RWPE2 (cell line): ENCODE data around the gene LHFPL2.

Experiments used
- ATAC-seq: fragments of 200-7000 bp; cut with Tn5 transposase; 3 replicates; pipeline ENCODE4 v1.9.1; 2021; ENCODE audit warnings: low read depth
- DNase-seq: peaks from one replicate; pipeline ENCODE4 v3.0.0-alpha.2; 2020; ENCODE audit warnings: low spot score
- H3K27ac ChIP-seq: fragments of 450-650 bp; 2 replicates; pipeline ENCODE4 v1.5.1; 2017; ENCODE audit warnings: mild to moderate bottlenecking; ENCODE audit not compliant: poor library complexity, severe bottlenecking
- H3K27me3 ChIP-seq: fragments of 250-450 bp; sonication (Bioruptor Pico); 2 replicates; pipeline ENCODE4 v1.5.1; 2021; ENCODE audit warnings: mild to moderate bottlenecking, moderate library complexity; ENCODE audit not compliant: insufficient read depth, poor library complexity, severe bottlenecking
- H3K36me3 ChIP-seq: fragments of 250-450 bp; sonication (Bioruptor Pico); 2 replicates; pipeline ENCODE4 v1.5.1; 2020; ENCODE audit warnings: low read depth, mild to moderate bottlenecking, moderate library complexity
- H3K4me1 ChIP-seq: fragments of 250-450 bp; sonication (Bioruptor Pico); 2 replicates; pipeline ENCODE4 v1.5.1; 2021; ENCODE audit warnings: mild to moderate bottlenecking, moderate library complexity; ENCODE audit not compliant: insufficient read depth, poor library complexity, severe bottlenecking
- H3K4me3 ChIP-seq: fragments of 250-450 bp; sonication (Bioruptor Pico); 2 replicates; pipeline ENCODE4 v1.5.1; 2021; ENCODE audit warnings: mild to moderate bottlenecking, moderate library complexity; ENCODE audit not compliant: severe bottlenecking
- H3K9me3 ChIP-seq: fragments of 250-450 bp; sonication (Bioruptor Pico); 2 replicates; pipeline ENCODE4 v1.5.1; 2021; ENCODE audit warnings: mild to moderate bottlenecking, moderate library complexity; ENCODE audit not compliant: severe bottlenecking
- TF ChIP-seq, protein P1 (sequence below): fragments of 450-650 bp; IDR thresholded peaks from one replicate; pipeline ENCODE4 v1.5.1; 2017; ENCODE audit warnings: mild to moderate bottlenecking, moderate library complexity; ENCODE audit not compliant: poor library complexity, severe bottlenecking

The LHFPL2 gene

DNA sequence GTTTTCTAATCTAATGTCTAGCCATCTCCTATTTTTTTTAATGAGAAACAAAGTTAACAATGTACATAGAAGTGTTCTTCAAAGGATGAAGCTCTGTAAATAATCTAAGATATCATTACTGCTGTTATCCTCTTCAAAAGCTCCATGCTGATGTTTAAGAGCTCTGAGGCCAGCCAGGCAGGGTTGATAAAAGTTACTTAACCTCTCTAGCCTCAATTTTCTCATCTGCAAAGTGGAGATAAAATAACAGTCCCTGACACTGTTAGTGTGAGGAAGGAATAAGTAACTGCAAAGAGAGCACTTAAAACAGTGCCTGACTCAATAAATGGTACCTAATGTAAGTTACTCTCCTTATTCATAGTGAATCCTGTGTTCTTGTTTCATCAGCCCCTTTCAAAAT is 60.1 kb downstream of the LHFPL2 start:
- Histone ChIP-seq H3K27me3 (no peaks in the 10 kb centered on the region), H3K36me3 (peaks cover 24% of the 10 kb centered on the region), H3K9me3 (no peaks in the 10 kb centered on the region), H3K4me1 (peaks cover 52% of the 10 kb centered on the region), H3K4me3 (no peak overlapping the region), H3K27ac (peak overlapping the region; percentile 88)
- ATAC-seq (no peak), DNase-seq (no peak)
- TF ChIP-seq, protein P1, sequence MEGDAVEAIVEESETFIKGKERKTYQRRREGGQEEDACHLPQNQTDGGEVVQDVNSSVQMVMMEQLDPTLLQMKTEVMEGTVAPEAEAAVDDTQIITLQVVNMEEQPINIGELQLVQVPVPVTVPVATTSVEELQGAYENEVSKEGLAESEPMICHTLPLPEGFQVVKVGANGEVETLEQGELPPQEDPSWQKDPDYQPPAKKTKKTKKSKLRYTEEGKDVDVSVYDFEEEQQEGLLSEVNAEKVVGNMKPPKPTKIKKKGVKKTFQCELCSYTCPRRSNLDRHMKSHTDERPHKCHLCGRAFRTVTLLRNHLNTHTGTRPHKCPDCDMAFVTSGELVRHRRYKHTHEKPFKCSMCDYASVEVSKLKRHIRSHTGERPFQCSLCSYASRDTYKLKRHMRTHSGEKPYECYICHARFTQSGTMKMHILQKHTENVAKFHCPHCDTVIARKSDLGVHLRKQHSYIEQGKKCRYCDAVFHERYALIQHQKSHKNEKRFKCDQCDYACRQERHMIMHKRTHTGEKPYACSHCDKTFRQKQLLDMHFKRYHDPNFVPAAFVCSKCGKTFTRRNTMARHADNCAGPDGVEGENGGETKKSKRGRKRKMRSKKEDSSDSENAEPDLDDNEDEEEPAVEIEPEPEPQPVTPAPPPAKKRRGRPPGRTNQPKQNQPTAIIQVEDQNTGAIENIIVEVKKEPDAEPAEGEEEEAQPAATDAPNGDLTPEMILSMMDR, result no peak

DNA sequence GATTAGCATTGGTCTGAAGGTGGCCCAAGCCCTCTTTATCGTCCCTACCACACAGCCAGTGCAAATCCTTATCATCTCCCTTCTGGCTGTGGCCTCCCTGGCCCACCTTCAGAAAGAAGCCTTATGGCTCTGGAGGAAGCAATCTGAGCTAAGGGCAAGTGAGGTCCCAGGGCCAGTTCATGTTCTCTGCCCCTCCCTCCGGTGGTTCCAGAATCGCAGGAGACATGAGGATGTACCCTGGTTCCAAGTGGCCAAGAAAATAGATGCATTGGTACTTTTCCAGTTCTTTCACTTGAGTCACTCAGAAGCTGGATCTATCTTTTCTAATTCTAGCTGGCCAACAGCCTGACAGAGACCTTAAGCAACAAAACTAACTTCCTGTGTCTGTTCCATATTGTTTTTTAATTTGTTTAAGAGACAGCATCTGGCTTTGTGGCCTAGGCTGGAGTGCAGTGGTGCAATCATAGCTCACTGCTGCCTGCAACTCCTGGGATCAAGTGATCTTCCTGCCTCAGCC is 60.7 kb downstream of the LHFPL2 start:
- Histone ChIP-seq H3K27me3 (no peaks in the 10 kb centered on the region), H3K27ac (peak overlapping the region; percentile 88), H3K36me3 (peaks cover 24% of the 10 kb centered on the region), H3K4me1 (peaks cover 52% of the 10 kb centered on the region), H3K9me3 (no peaks in the 10 kb centered on the region), H3K4me3 (no peak overlapping the region)
- TF ChIP-seq, protein P1, result no peak
- DNase-seq, result no peak
- no peak for ATAC-seq

DNA sequence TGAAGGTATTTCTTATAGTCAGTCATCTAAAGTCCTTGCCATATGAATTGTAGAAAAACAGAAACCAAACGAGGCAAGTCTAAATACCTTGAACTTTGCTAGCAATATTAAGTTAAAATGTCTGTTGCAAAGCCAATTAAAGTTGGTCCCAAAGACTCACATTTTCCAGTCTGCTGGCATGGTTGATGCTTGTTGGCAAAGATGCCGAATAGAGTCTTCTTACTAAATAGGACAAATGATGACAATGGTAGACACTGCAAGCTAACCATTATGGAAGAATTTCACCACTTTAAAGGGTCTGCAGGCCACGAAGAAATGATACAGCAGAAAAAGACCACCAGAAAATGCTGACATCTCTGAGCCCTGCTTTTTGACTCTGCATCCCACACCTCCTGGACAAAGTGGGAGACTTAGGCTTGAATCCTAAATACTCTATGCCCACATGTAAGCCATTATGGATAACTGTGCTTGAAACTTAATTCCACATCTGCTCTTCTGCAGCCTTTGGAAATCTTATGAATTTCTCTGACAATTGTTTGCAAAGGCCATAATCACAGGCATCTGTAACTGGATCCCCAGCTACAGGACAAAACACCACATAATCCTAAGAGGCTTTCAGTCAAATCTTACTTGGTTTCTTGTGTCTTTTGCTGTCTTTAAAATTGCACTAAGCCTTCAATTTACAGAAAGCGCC is 61.3 kb downstream of the LHFPL2 start:
- Histone ChIP-seq H3K4me1 (peaks cover 50% of the 10 kb centered on the region), H3K4me3 (no peak overlapping the region)
- no peak for ATAC-seq

DNA sequence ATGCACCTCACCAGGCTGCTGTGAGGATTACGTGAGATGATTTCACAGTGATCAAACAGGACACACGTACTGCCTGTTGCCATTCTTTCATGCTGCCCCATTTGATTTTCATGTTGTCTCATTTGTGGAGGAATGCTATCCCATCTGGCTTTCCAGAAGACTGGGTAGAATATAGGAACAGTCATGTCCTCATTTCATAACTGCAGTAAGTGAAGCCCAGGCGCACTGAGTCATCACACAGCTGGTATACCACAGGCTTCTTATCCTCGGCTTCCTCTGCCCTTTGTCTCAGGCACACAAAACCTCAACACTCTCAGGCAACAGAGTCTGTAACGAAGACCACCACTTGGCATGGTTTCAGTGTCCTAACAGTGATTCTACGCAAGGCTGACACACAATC is 62.3 kb downstream of the LHFPL2 start:
- DNase-seq (peak; percentile 96), ATAC-seq (peak; percentile 94)
- Histone ChIP-seq H3K4me1 (peaks cover 40% of the 10 kb centered on the region), H3K4me3 (no peak overlapping the region), H3K27me3 (no peaks in the 10 kb centered on the region), H3K36me3 (peaks cover 14% of the 10 kb centered on the region; the same call in 1 of the 2 replicates), H3K9me3 (no peaks in the 10 kb centered on the region), H3K27ac (peak overlapping the region; percentile 88)
- TF ChIP-seq, protein P1, result no peak

More for the DNA sequence above, 61.3 kb downstream of the LHFPL2 start:
- H3K9me3 ChIP-seq, result no peaks in the 10 kb centered on the region
- no peak for DNase-seq
- TF ChIP-seq, protein P1, result no peak
- H3K27me3 ChIP-seq, result no peaks in the 10 kb centered on the region
- H3K27ac ChIP-seq, result peak overlapping the region; percentile 88
- H3K36me3 ChIP-seq, result peaks cover 22% of the 10 kb centered on the region

DNA sequence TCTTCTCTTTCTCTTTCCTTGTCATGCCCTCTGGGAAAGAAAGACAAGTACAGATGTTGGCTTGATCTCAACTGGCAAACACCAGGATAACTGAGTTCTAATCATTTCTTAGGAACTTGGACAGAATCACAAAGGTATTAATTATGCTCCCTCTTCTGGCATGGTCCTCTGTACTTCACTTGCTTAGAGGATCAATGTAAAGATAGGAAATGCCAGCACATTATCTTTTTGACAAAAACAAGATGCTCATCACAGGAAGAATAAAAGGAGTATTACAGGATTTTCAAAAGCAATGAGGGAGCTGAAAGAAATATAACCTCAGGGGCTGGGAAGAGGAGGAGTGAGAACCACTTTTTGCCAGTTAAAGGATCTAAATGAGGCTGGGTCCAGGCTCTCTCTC is 70.6 kb downstream of the LHFPL2 start:
- TF ChIP-seq, protein P1, result no peak
- no peaks in the 10 kb centered on the region for H3K4me1 ChIP-seq
- H3K27ac ChIP-seq, result no peak overlapping the region
- no peak overlapping the region for H3K4me3 ChIP-seq
- ATAC-seq (no peak), DNase-seq (no peak)
- H3K9me3 ChIP-seq, result no peaks in the 10 kb centered on the region
- H3K27me3 ChIP-seq, result no peaks in the 10 kb centered on the region
- H3K36me3 ChIP-seq, result no peaks in the 10 kb centered on the region
